Neural cell (in vitro differentiated cells): ENCODE data around the gene IKBKG. TPM values are rescaled to one million over a fixed set of nuclear protein-coding genes. Genes with fewer than 3 reads are reported as not detected.
"Not testable (repeated sequence)": the region's sequence is repeated elsewhere in the genome, so short reads cannot be mapped to it uniquely, and the experiment has no call there.

Experiments used
- H2AFZ ChIP-seq: fragments of 200-600, 300-800 bp; sonication (generic), shearing (Covaris generic); 2 replicates; pipeline ENCODE4 v1.6.0; 2014; ENCODE audit warnings: low read depth, mild to moderate bottlenecking, antibody characterized with exemption, low read length, moderate library complexity
- H3F3A ChIP-seq: fragments of 200-600 bp; shearing (Covaris generic); 2 replicates; pipeline ENCODE4 v1.6.1; 2016; ENCODE audit warnings: mild to moderate bottlenecking, moderate library complexity, mixed read lengths, antibody characterized with exemption, low read length; ENCODE audit not compliant: insufficient read depth, poor library complexity, severe bottlenecking
- H3K27ac ChIP-seq: fragments of 200-600, 300-800 bp; sonication (generic), shearing (Covaris generic); 2 replicates; pipeline ENCODE4 v1.5.1; 2014; ENCODE audit warnings: mild to moderate bottlenecking, low read length, moderate library complexity
- H3K27me3 ChIP-seq: fragments of 300-800, 200-600 bp; sonication (generic), shearing (Covaris generic); 2 replicates; pipeline ENCODE4 v1.6.0; 2014; ENCODE audit warnings: mild to moderate bottlenecking, low read depth, low read length, moderate library complexity; ENCODE audit not compliant: insufficient read depth
- H3K36me3 ChIP-seq: fragments of 300-800, 200-600 bp; sonication (generic), shearing (Covaris generic); 2 replicates; pipeline ENCODE4 v1.5.1; 2014; ENCODE audit warnings: mild to moderate bottlenecking, antibody characterized with exemption, low read length, moderate library complexity; ENCODE audit not compliant: insufficient read depth
- H3K4me2 ChIP-seq: fragments of 300-800, 200-600 bp; sonication (generic), shearing (Covaris generic); 2 replicates; pipeline ENCODE4 v1.6.0; 2014; ENCODE audit warnings: mild to moderate bottlenecking, low read length
- H3K4me3 ChIP-seq: fragments of 300-800, 200-600 bp; sonication (generic), shearing (Covaris generic); 2 replicates; pipeline ENCODE4 v1.5.1; 2014; ENCODE audit warnings: mild to moderate bottlenecking, low read length, moderate library complexity
- H3K79me2 ChIP-seq: fragments of 200-600 bp; shearing (Covaris generic); replicated peaks from 2 replicates; pipeline ENCODE4 v1.6.0; 2014; ENCODE audit warnings: mild to moderate bottlenecking, low read length, moderate library complexity; ENCODE audit not compliant: insufficient read depth
- H3K9ac ChIP-seq: fragments of 300-800, 200-600 bp; sonication (generic), shearing (Covaris generic); 2 replicates; pipeline ENCODE4 v1.6.1; 2016; ENCODE audit warnings: mild to moderate bottlenecking, low read length, mixed read lengths
- H3K9me2 ChIP-seq: fragments of 200-600 bp; shearing (Covaris generic); 2 replicates; pipeline ENCODE4 v1.6.1; 2016; ENCODE audit warnings: mild to moderate bottlenecking, low read length, mixed read lengths; ENCODE audit not compliant: insufficient read depth
- H3K9me3 ChIP-seq: fragments of 200-600, 300-800 bp; sonication (generic), shearing (Covaris generic); 2 replicates; pipeline ENCODE4 v1.6.1; 2016; ENCODE audit warnings: mild to moderate bottlenecking, mixed run types, low read length, moderate library complexity, mixed read lengths
- H4K20me1 ChIP-seq: fragments of 200-600 bp; shearing (Covaris generic); 2 replicates; pipeline ENCODE4 v1.6.1; 2016; ENCODE audit warnings: mild to moderate bottlenecking, mixed run types; ENCODE audit not compliant: insufficient read depth
- polyA plus RNA-seq: library from polyadenylated mRNA; depleted of rRNA; stranded (reverse); fragments of >200 nt; gene quantifications from 2 replicates; pipeline ENCODE4 v1.2.3, GENCODE V29; 2014

The IKBKG gene
- polyA plus RNA-seq, 1 donor from 2014 or later = 37.7 TPM

DNA sequence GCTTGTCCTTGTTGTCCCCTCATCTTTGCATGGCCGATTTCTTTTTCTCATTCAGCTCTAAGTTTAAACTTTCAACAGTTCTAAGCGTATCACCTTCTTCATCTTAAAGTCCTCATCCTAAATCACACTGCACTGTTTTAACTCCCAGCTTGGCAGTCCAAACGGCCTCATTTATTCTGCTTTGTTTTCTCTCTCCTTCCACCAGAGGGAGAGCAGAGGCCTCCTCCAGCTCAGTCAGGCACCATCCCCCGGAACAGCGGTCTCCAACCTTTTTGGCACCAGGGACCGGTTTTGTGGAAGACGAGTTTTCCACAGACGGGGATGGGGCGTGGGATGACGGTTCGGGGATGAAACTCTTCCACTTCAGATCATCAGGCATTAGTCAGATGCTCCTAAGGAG, 22.9 kb downstream of the IKBKG start:
- H3K9me2 ChIP-seq, H3K4me3 ChIP-seq, H4K20me1 ChIP-seq, H3K9ac ChIP-seq, H3K27ac ChIP-seq, H3K4me2 ChIP-seq, H2AFZ ChIP-seq, H3K27me3 ChIP-seq, H3K36me3 ChIP-seq, H3K9me3 ChIP-seq, H3F3A ChIP-seq, H3K79me2 ChIP-seq: not testable (repeated sequence)

DNA sequence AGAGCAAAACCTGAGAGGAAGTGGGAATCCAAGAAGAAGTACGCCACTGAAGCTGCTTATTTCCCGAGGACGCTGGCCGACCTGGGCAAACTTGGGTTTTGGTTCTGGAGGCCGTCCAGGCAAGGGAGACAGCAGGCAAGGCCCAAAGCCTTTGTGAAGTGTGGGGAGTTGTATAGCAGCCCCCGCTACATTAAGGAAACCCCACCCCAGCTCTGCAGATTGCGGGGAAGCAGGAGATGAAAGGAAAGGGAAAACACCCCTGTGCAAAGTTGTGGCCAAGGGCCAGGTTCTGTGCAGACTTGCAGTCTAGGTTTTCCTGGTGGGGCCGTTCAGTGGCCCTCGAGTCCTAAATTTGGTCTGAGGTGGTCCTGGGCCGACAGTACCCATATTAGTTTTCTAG, 25.6 kb downstream of the IKBKG start:
- H3F3A ChIP-seq, H3K27ac ChIP-seq, H3K4me3 ChIP-seq, H3K27me3 ChIP-seq, H3K9me2 ChIP-seq, H4K20me1 ChIP-seq, H3K9ac ChIP-seq, H3K36me3 ChIP-seq, H3K79me2 ChIP-seq, H3K9me3 ChIP-seq, H2AFZ ChIP-seq, H3K4me2 ChIP-seq: not testable (repeated sequence)

DNA sequence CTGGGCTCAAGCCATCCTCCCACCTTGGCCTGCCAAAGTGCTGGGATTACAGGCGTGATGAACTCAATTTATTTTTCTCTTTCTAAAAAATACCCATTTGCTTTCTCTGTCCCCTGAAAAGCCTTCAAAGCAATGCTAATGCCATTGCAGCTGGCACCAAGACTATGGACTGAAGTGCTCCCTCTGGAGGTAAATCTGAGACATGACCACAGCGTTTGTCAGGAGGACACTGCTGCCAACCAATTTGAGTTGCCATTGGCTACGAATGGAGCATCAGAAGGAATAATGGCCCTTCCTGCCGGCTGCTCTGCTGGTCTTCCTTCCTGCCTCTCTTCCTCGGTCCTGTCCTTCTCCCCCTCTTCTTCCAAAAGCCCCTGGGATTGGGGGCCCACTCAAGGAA, 27.7 kb downstream of the IKBKG start:
- not testable (repeated sequence) for H3K36me3 ChIP-seq, H2AFZ ChIP-seq, H3K9me3 ChIP-seq, H3K79me2 ChIP-seq, H3K4me3 ChIP-seq, H3F3A ChIP-seq, H3K9ac ChIP-seq, H3K4me2 ChIP-seq, H3K27ac ChIP-seq, H3K9me2 ChIP-seq, H3K27me3 ChIP-seq, H4K20me1 ChIP-seq

DNA sequence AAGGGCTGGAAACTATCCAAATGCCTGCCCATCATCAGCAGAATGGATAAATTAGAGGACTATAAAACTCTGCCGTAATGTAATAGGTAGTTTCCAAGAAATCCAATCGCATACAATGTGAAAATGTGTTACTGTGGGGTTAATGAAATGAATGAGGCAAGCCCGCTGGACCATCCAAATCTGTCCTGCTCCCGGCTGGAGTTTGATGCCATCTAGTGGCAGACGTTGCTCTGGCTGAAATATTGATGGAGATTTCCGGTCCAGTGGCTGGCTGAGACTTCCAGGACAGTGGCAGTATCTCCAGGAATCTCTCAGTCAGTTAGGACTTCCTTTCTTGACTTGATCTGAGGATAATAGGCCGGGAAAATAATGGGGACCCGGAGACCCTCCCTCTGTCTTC, 35.6 kb downstream of the IKBKG start:
- H3K9ac ChIP-seq, H3K9me2 ChIP-seq, H3K36me3 ChIP-seq, H3K4me3 ChIP-seq, H3K79me2 ChIP-seq, H4K20me1 ChIP-seq, H3K27me3 ChIP-seq, H3K9me3 ChIP-seq, H3K27ac ChIP-seq, H2AFZ ChIP-seq, H3F3A ChIP-seq, H3K4me2 ChIP-seq: not testable (repeated sequence)

DNA sequence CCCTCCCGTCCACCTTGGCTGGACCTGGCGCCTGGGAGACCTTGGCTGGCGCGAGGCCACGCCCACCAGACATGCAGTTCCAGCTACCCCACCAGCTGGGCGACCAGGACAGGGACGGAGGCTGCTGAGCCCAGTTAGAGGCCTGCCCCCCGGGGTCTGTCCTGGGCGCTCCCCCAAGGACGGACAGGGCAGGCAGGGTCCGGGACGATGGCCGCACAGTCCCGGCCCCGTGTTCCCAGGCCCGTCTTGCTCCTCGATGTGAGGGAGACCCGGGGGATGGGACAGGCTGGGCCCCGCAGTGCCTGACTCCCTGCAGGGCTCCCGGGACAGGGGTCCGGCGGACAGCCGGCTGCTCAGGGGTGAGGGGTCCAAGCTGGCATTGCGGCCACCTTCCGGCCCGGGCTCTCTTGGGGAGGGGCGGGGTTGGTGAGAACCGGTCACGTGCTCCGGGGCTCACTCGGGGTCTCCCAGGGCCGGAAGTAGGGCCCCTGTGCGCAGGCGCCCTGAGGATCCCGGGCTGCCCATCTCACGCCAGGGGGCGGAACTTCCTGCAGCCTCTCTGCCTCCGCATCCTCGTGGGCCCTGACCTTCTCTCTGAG, 37.3 kb downstream of the IKBKG start, which contains the start of gene CTAG1A:
CTAG1A (plus strand) TSS at position 549 of the 599 bp plus-strand sequence. CDS start 74 bp downstream, outside the sequence.
- H2AFZ ChIP-seq, H3K9me3 ChIP-seq, H3K36me3 ChIP-seq, H3K27me3 ChIP-seq, H3K4me3 ChIP-seq, H3K9me2 ChIP-seq, H3K79me2 ChIP-seq, H3F3A ChIP-seq, H4K20me1 ChIP-seq, H3K27ac ChIP-seq, H3K9ac ChIP-seq, H3K4me2 ChIP-seq: not testable (repeated sequence)

DNA sequence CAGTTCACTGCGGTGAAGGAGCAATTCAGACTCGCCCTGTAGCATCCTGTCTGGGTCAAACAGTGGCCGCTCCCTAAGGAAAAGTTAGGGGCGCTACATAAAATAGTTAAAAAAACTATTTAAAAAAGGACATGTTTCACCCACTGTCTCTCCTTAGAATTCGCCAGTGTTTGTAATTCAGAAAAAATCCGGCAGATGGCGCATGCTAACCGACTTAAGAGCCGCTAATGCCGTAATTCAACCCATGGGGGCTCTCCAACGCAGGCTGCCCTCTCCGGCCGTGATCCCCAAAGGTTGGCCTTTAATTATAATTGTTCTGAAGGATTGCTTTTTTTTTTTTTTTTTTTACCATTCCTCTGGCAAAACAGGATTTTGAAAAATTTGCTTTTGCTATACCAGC, 43.0 kb downstream of the IKBKG start:
- H4K20me1 ChIP-seq, H3K79me2 ChIP-seq, H3K27me3 ChIP-seq, H3K4me3 ChIP-seq, H2AFZ ChIP-seq, H3F3A ChIP-seq, H3K4me2 ChIP-seq, H3K9ac ChIP-seq, H3K9me3 ChIP-seq, H3K9me2 ChIP-seq, H3K36me3 ChIP-seq, H3K27ac ChIP-seq: not testable (repeated sequence)
